Mucosa of descending colon (tissue), 3 donors: ENCODE results near the gene ATP9B. TPM values are rescaled to one million over a fixed set of nuclear protein-coding genes. Genes with fewer than 3 reads are reported as not detected.
"Not testable (repeated sequence)": the region's sequence is repeated elsewhere in the genome, so short reads cannot be mapped to it uniquely, and the experiment has no call there.

ENCODE experiments used
- ATAC-seq: fragments of 200-7000 bp; cut with Tn5 transposase; one replicate; pipeline ENCODE4 v1.9.1; 2020; ENCODE audit warnings: mild to moderate bottlenecking, moderate library complexity
- DNase-seq, 3 donors: peaks; one replicate each; pipeline ENCODE4 v3.0.0-alpha.2; 2020
- H3K36me3 ChIP-seq: fragments of 200-600 bp; one replicate; pipeline ENCODE4 v1.8.0; 2021; ENCODE audit warnings: low read depth, mild to moderate bottlenecking
- H3K4me1 ChIP-seq: fragments of 200-600 bp; one replicate; pipeline ENCODE4 v1.8.0; 2021; ENCODE audit warnings: low read depth, mild to moderate bottlenecking
- H3K4me3 ChIP-seq: fragments of 200-600 bp; one replicate; pipeline ENCODE4 v1.8.0; 2021; ENCODE audit warnings: mild to moderate bottlenecking
- H3K9me3 ChIP-seq: fragments of 200-600 bp; one replicate; pipeline ENCODE4 v1.8.0; 2021; ENCODE audit warnings: mild to moderate bottlenecking
- CTCF ChIP-seq: fragments of 200-600 bp; IDR thresholded peaks from one replicate; pipeline ENCODE4 v1.8.0; 2022; ENCODE audit warnings: antibody characterized with exemption, mild to moderate bottlenecking
- intact Hi-C, 2 donors: fragments of 100-400 bp; cut with DNase I in 1 of 2; cut with micrococcal nuclease in 1 of 2; formaldehyde crosslinking; loops; one replicate each; pipeline versions ENCODE4 v1.11.0 to v1.11.1; 2022; cut with DNase I, micrococcal nuclease
- total RNA-seq, 3 donors: library from RNA; stranded (reverse); fragmentation: NEBNext Ultra II Directional in 2 of 3; extraction: Animal tissue kit (Norgen Biotek cat#: 25700) in 2 of 3; gene quantifications; one replicate each; pipeline versions ENCODE4 v1.2.1 to v1.2.4, GENCODE V29; 2021 to 2023
- donor health status: DM: no; HTN: no; CAD: no; lungs with moderate emphysema.
- donor health status: DM: no; HTN: no; CAD: no.
- donor health status: DM: no; HTN: yes; CAD: no.

Gene ATP9B
- total RNA-seq, 3 donors from 2014 or later: 25.8 to 37.1 (median 34.1) TPM

GRCh38 chr18:79166702-79167101 lies 97.5 kb downstream of the ATP9B start:
- Histone ChIP-seq H3K4me1 (no peaks in the 10 kb centered on the region), H3K9me3 (no peaks in the 10 kb centered on the region), H3K36me3 (no peaks in the 10 kb centered on the region), H3K4me3 (no peak overlapping the region)
- no peak for ATAC-seq
- no peak for DNase-seq
- intact Hi-C loops: no loop called here
- TF ChIP-seq CTCF: no peak

GRCh38 chr18:79167526-79168190 lies 98.5 kb downstream of the ATP9B start:
- no peak for TF ChIP-seq CTCF
- Histone ChIP-seq H3K36me3 (no peaks in the 10 kb centered on the region), H3K4me3 (no peak overlapping the region), H3K4me1 (no peaks in the 10 kb centered on the region), H3K9me3 (peaks cover 2% of the 10 kb centered on the region)
- DNase-seq (no peak), ATAC-seq (no peak)
- intact Hi-C loops: no loop called here

- TF ChIP-seq CTCF: no peak
- Histone ChIP-seq H3K9me3 (peaks cover 2% of the 10 kb centered on the region), H3K4me1 (no peaks in the 10 kb centered on the region), H3K4me3 (no peak overlapping the region), H3K36me3 (no peaks in the 10 kb centered on the region)
- ATAC-seq: no peak
- intact Hi-C loops: no loop called here
- DNase-seq: no peak
Observed at GRCh38 chr18:79169958-79170555, 100.9 kb downstream of the ATP9B start.

GRCh38 chr18:79172331-79172730 lies 103.1 kb downstream of the ATP9B start:
- H3K4me3 ChIP-seq, H3K9me3 ChIP-seq, DNase-seq, intact Hi-C loops, H3K4me1 ChIP-seq, ATAC-seq, H3K36me3 ChIP-seq: not testable (repeated sequence)

- intact Hi-C loops: no loop called here
- ATAC-seq (no peak), DNase-seq (no peak)
- no peak overlapping the region for H3K4me3 ChIP-seq
- no peaks in the 10 kb centered on the region for H3K36me3 ChIP-seq
- TF ChIP-seq CTCF: no peak
- no peaks in the 10 kb centered on the region for H3K4me1 ChIP-seq
- peaks cover 2% of the 10 kb centered on the region for H3K9me3 ChIP-seq
Observed at GRCh38 chr18:79173742-79174141, 104.5 kb downstream of the ATP9B start.

GRCh38 chr18:79178113-79178531 lies 108.9 kb downstream of the ATP9B start:
- TF ChIP-seq CTCF: no peak
- H3K4me1 ChIP-seq: no peaks in the 10 kb centered on the region
- ATAC-seq (no peak), DNase-seq (peak in 1 of 3 donors; percentile 5)
- no peaks in the 10 kb centered on the region for H3K9me3 ChIP-seq
- intact Hi-C loops: no loop called here
- H3K4me3 ChIP-seq: no peak overlapping the region
- no peaks in the 10 kb centered on the region for H3K36me3 ChIP-seq
